Neural cell (in vitro differentiated cells): Measurements from ENCODE around the gene TCEA3.

Experiments
- EP300 ChIP-seq: fragments of 450-650 bp; conservative IDR thresholded peaks from 2 replicates; pipeline ENCODE4 v1.6.1; 2014; ENCODE audit warnings: antibody characterized with exemption, mild to moderate bottlenecking, moderate library complexity; ENCODE audit not compliant: poor library complexity, severe bottlenecking
- EZH2 ChIP-seq: fragments of 200-600, 300-800 bp; shearing (Covaris generic), sonication (generic); IDR thresholded peaks from 2 replicates; pipeline ENCODE4 v1.6.1; 2014; ENCODE audit warnings: antibody characterized with exemption, low read length, borderline replicate concordance, mild to moderate bottlenecking; ENCODE audit not compliant: insufficient read depth, poor library complexity, severe bottlenecking
- MXI1 ChIP-seq: fragments of 450-650 bp; conservative IDR thresholded peaks from 2 replicates; pipeline ENCODE4 v1.6.1; 2014; ENCODE audit warnings: antibody characterized with exemption, mild to moderate bottlenecking; ENCODE audit not compliant: poor library complexity, severe bottlenecking
- POLR2AphosphoS5 ChIP-seq: IDR thresholded peaks from 2 replicates; pipeline ENCODE4 v1.6.1; 2012
- RAD21 ChIP-seq: fragments of 450-650 bp; conservative IDR thresholded peaks from 2 replicates; pipeline ENCODE4 v1.6.1; 2014; ENCODE audit warnings: antibody characterized with exemption, mild to moderate bottlenecking, moderate library complexity
- SMC3 ChIP-seq: fragments of 450-650 bp; conservative IDR thresholded peaks from 2 replicates; pipeline ENCODE4 v1.6.1; 2014; ENCODE audit warnings: antibody characterized with exemption, mild to moderate bottlenecking, moderate library complexity; ENCODE audit not compliant: poor library complexity
- TF ChIP-seq, protein P1 (sequence below): fragments of 450-650 bp; IDR thresholded peaks from 2 replicates; pipeline ENCODE4 v1.5.1; 2014; ENCODE audit warnings: antibody characterized with exemption, mild to moderate bottlenecking, moderate library complexity; ENCODE audit not compliant: poor library complexity, severe bottlenecking

DNA sequence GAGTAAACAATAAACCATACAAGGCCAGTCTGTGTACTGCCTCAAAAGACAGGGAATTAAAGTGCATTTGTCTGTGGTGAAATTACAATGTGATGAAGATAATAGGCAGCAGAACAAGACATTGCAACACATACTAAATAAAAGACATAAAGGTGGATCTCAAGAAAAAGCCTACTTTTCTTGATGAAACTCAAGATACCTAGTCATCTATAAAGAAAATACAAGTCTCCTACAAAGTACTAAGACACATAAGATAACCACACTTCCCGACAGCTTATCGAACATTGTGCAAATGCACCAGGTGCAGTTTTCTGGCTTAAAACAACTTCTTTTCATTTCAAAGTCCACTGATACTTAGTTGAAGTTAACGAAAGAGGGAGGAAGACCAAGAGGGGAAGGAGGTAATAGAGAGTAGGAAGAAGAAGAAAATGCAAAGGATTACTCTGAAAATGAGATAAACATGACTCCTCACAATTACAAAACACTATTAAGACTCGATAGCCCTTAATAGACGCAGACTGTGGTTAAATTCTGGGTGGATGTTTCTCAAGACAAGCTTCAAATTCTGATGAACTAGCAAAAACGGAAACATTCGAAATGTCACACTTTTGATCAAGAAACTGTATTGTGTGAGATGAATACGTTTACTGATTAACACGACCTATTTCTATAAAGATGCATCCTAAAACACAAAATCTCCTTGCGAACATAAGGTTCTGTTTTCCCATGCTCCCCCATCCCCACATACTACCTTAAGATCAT, 82.4 kb downstream of the TCEA3 start:
- TF ChIP-seq, protein P1, sequence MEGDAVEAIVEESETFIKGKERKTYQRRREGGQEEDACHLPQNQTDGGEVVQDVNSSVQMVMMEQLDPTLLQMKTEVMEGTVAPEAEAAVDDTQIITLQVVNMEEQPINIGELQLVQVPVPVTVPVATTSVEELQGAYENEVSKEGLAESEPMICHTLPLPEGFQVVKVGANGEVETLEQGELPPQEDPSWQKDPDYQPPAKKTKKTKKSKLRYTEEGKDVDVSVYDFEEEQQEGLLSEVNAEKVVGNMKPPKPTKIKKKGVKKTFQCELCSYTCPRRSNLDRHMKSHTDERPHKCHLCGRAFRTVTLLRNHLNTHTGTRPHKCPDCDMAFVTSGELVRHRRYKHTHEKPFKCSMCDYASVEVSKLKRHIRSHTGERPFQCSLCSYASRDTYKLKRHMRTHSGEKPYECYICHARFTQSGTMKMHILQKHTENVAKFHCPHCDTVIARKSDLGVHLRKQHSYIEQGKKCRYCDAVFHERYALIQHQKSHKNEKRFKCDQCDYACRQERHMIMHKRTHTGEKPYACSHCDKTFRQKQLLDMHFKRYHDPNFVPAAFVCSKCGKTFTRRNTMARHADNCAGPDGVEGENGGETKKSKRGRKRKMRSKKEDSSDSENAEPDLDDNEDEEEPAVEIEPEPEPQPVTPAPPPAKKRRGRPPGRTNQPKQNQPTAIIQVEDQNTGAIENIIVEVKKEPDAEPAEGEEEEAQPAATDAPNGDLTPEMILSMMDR = no peak
- TF ChIP-seq POLR2AphosphoS5 = no peak
- no peak for TF ChIP-seq SMC3
- TF ChIP-seq RAD21 = no peak
- no peak for TF ChIP-seq EP300
- no peak for TF ChIP-seq EZH2
- TF ChIP-seq MXI1 = no peak
